ENCODE measurements around the gene RHOJ. TPM values are rescaled to one million over a fixed set of nuclear protein-coding genes. Genes with fewer than 3 reads are reported as not detected.

RHOJ gene
- total and polyA plus RNA-seq, 2 experiments from 2014 or later = 2.1 to 3.2 TPM

- H3K9me3 ChIP-seq (ENCODE audit: low read depth) = no peaks in the 10 kb centered on the region
- TF ChIP-seq CTCF (IDR thresholded peaks at IDR 0.05; ENCODE audit: poor library complexity) (no peak), EZH2 (IDR thresholded peaks at IDR 0.05; ENCODE audit: borderline replicate concordance) (no peak), EZH2phosphoT487 (IDR thresholded peaks at IDR 0.05; ENCODE audit: low read depth, severe bottlenecking, unreplicated experiment) (no peak)
- no peaks in the 10 kb centered on the region for H3K79me2 ChIP-seq
- H3K4me1 ChIP-seq (ENCODE audit: insufficient read depth) = no peaks in the 10 kb centered on the region
- H3K4me2 ChIP-seq = no peak overlapping the region
- no peak for DNase-seq (ENCODE audit: low spot score)
- H3K4me3 ChIP-seq = no peak overlapping the region
- H4K20me1 ChIP-seq (ENCODE audit: insufficient read depth, poor library complexity, severe bottlenecking) = no peaks in the 10 kb centered on the region
- no peaks in the 10 kb centered on the region for H3K27me3 ChIP-seq
- H3K9me2 ChIP-seq (replicated peaks; ENCODE audit: insufficient read depth) = no peaks in the 10 kb centered on the region
- no peak overlapping the region for H3K27ac ChIP-seq
- H2AFZ ChIP-seq = no peak overlapping the region
- WGBS (ENCODE audit: low lambda C conversion rate, missing lambda C conversion rate) = 81% methylated on average over 2 of the region's 2 CpGs
- no peaks in the 10 kb centered on the region for H3K36me3 ChIP-seq (replicated peaks; ENCODE audit: insufficient read depth, low read depth)
Observed at GRCh38 chr14:63192085-63192484, 12.2 kb upstream of the RHOJ start.

GRCh38 chr14:63193236-63193635, 11.0 kb upstream of the RHOJ start:
- Histone ChIP-seq H3K9me2 (replicated peaks; ENCODE audit: insufficient read depth) (no peaks in the 10 kb centered on the region), H3K9me3 (ENCODE audit: low read depth) (no peaks in the 10 kb centered on the region), H3K4me3 (no peak overlapping the region), H4K20me1 (ENCODE audit: insufficient read depth, poor library complexity, severe bottlenecking) (no peaks in the 10 kb centered on the region), H3K79me2 (no peaks in the 10 kb centered on the region), H3K27ac (no peak overlapping the region), H3K36me3 (replicated peaks; ENCODE audit: insufficient read depth, low read depth) (no peaks in the 10 kb centered on the region), H3K27me3 (no peaks in the 10 kb centered on the region), H3K4me2 (no peak overlapping the region), H2AFZ (no peak overlapping the region), H3K4me1 (ENCODE audit: insufficient read depth) (no peaks in the 10 kb centered on the region)
- TF ChIP-seq EZH2phosphoT487 (IDR thresholded peaks at IDR 0.05; ENCODE audit: low read depth, severe bottlenecking, unreplicated experiment) (no peak), EZH2 (IDR thresholded peaks at IDR 0.05; ENCODE audit: borderline replicate concordance) (no peak), CTCF (IDR thresholded peaks at IDR 0.05; ENCODE audit: poor library complexity) (no peak)
- DNase-seq (ENCODE audit: low spot score) = no peak
- WGBS (ENCODE audit: low lambda C conversion rate, missing lambda C conversion rate) = 94% methylated on average over 2 of the region's 2 CpGs

- Histone ChIP-seq H3K9me2 (replicated peaks; ENCODE audit: insufficient read depth) (no peaks in the 10 kb centered on the region), H2AFZ (no peak overlapping the region), H3K27me3 (no peaks in the 10 kb centered on the region), H3K4me1 (ENCODE audit: insufficient read depth) (peaks cover 6% of the 10 kb centered on the region), H3K36me3 (replicated peaks; ENCODE audit: insufficient read depth, low read depth) (no peaks in the 10 kb centered on the region), H3K9me3 (ENCODE audit: low read depth) (no peaks in the 10 kb centered on the region), H3K4me2 (no peak overlapping the region), H3K27ac (no peak overlapping the region), H3K79me2 (no peaks in the 10 kb centered on the region), H3K4me3 (no peak overlapping the region), H4K20me1 (ENCODE audit: insufficient read depth, poor library complexity, severe bottlenecking) (no peaks in the 10 kb centered on the region)
- DNase-seq (ENCODE audit: low spot score) = no peak
- TF ChIP-seq EZH2 (IDR thresholded peaks at IDR 0.05; ENCODE audit: borderline replicate concordance) (no peak), EZH2phosphoT487 (IDR thresholded peaks at IDR 0.05; ENCODE audit: low read depth, severe bottlenecking, unreplicated experiment) (no peak), CTCF (IDR thresholded peaks at IDR 0.05; ENCODE audit: poor library complexity) (no peak)
- 93% methylated on average over 5 of the region's 5 CpGs for WGBS (ENCODE audit: low lambda C conversion rate, missing lambda C conversion rate)
Observed at GRCh38 chr14:63200035-63200740, 4.1 kb upstream of the RHOJ start.

Data from hepatocyte (in vitro differentiated cells).